Omental fat pad (tissue), 4 donors: ENCODE measurements around the gene RNFT2. TPM values are rescaled to one million over a fixed set of nuclear protein-coding genes. Genes with fewer than 3 reads are reported as not detected.
A peak's percentile ranks its signal among the peaks of the same experiment; 100 is the strongest.

ENCODE experiments used
- ATAC-seq: fragments of 150-250 bp; one replicate; pipeline ENCODE4 v1.9.1; 2016; ENCODE audit warnings: mild to moderate bottlenecking, moderate library complexity; ENCODE audit not compliant: low FRiP score
- DNase-seq: peaks from one replicate; pipeline ENCODE4 v3.0.0-alpha.2; 2019; ENCODE audit warnings: low spot score
- total RNA-seq, 4 donors: library from RNA; depleted of rRNA; stranded (reverse); fragments of >200 nt; gene quantifications; one replicate each; pipeline ENCODE4 v1.1.0, GENCODE V29; 2016
- TF ChIP-seq, protein P1 (sequence below), 3 donors: fragments of 450-650 bp; IDR thresholded peaks; one replicate each; pipeline ENCODE4 v1.5.1; 2016 to 2017; ENCODE audit warnings: antibody characterized with exemption in 3 of 3, mild to moderate bottlenecking in 3 of 3, moderate library complexity in 2 of 3

RNFT2 gene
- total RNA-seq, 4 donors from 2014 or later: 0.37 to 2.5 (median 0.98) TPM

DNA sequence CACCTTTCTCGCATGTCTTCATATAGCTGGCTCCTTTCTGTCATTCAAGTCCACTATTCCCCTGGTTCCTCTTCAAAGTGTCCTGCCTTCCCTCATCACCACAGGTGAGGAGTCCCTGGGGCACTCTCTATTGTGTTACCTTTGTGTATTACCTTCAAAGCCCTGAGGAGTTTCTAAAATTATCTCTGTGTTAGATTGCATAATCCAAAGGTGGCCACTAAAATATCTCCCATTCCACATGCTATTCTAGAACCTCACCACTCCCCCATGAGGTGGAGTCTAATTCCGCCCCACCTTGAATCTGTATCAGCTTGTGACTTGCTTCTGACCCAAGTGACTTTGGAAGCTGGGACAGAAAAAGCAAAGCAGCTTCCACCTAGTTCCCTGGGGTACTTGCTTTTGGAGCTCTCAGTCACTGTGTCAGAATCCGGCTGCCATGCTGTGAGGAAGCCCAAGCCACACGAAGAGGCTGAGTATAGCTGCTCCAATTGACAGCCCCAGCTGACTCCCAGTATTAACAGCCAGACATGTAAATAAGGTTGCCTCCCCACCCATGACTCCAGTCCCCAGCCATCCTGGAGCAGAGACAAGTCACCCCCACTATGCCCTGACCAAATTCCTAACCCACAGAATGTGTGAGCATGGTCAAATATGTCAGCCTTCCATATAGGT lies 136.3 kb downstream of the RNFT2 start:
- DNase-seq: no peak
- TF ChIP-seq, protein P1, sequence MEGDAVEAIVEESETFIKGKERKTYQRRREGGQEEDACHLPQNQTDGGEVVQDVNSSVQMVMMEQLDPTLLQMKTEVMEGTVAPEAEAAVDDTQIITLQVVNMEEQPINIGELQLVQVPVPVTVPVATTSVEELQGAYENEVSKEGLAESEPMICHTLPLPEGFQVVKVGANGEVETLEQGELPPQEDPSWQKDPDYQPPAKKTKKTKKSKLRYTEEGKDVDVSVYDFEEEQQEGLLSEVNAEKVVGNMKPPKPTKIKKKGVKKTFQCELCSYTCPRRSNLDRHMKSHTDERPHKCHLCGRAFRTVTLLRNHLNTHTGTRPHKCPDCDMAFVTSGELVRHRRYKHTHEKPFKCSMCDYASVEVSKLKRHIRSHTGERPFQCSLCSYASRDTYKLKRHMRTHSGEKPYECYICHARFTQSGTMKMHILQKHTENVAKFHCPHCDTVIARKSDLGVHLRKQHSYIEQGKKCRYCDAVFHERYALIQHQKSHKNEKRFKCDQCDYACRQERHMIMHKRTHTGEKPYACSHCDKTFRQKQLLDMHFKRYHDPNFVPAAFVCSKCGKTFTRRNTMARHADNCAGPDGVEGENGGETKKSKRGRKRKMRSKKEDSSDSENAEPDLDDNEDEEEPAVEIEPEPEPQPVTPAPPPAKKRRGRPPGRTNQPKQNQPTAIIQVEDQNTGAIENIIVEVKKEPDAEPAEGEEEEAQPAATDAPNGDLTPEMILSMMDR (IDR thresholded peaks at IDR 0.05): no peak
- no peak for ATAC-seq

DNA sequence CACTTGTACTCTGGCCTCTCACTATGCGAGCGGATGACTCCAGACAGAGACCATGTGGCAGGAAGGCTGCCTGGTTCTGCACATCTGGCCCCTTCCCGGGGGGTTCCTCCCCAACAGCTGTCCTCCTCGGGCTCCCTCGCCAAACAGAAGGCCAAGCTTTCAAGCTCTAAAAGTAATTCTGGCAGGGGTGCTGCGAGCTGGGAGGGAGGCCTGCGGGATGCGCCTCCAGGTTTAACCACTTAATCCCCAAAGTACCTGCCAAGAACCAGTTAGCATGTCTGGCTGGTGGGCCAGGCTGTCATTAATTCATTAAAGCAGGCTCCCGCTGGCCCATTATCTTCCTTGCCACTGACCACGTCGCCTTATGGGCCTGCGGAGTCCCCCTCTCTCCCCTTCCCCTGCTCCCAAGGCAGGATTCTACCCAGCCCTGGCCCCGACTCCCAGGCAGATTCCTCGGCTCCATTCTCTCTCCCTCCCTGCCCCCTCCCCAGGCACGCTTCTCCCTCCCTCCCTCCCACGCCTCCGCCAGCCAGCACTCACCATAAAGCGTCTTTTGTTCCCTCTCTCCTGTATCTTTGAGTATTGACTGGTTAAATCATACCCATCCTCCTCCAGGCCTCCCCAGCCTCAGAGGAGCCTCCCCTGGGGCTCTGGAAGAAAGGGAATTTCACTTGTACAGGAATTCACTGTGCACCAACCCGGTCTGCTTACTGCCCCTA lies 138.2 kb downstream of the RNFT2 start:
- DNase-seq (no peak), ATAC-seq (no peak)
- TF ChIP-seq, protein P1 (IDR thresholded peaks at IDR 0.05): no peak

DNA sequence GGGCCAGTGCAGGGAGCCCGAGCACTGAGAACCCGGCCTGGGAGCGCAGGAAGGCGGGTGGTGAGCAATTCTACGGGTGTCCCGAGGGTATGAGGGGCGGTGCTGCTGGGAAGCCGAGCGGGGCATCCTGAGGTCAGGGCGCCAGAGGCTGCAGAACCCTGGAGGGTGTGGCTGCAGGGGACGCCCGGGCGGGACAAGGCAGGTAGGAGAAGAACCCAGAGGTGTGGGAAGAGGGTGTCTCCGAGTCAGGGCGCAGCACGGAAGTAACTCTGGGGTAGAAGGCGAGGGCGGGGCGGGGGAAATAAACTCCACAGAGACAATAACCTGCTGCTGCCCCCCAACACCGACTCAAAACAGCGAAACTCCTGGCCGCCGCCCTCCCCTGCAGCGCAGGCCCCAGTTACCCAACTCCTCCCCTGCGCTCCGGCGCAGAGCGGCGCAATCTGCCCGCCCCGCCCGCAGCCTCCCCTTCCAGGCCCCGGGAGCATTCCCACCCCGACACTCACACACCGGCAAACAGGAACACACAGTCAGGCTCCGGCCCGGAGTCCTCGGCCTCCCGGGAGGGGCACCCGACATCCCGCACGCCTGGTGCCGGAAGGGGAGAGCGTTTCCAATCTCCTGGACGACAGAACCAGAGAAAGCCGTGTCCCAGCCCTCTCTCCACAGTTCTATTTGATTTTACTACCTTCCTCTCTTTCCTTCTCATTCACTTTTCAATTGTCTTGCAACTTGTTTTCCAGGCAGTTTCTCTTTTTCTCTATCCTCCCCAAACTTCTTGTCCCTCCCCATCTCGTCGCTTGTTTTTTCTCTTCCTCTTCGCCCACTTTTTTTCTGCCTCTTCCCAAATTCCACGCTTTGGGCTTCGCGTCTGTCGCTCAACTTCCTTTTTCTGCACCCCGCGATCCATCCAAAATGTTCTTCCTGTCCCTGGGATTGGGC lies 140.7 kb downstream of the RNFT2 start:
- DNase-seq: no peak
- no peak for ATAC-seq
- TF ChIP-seq, protein P1 (IDR thresholded peaks at IDR 0.05): no peak

DNA sequence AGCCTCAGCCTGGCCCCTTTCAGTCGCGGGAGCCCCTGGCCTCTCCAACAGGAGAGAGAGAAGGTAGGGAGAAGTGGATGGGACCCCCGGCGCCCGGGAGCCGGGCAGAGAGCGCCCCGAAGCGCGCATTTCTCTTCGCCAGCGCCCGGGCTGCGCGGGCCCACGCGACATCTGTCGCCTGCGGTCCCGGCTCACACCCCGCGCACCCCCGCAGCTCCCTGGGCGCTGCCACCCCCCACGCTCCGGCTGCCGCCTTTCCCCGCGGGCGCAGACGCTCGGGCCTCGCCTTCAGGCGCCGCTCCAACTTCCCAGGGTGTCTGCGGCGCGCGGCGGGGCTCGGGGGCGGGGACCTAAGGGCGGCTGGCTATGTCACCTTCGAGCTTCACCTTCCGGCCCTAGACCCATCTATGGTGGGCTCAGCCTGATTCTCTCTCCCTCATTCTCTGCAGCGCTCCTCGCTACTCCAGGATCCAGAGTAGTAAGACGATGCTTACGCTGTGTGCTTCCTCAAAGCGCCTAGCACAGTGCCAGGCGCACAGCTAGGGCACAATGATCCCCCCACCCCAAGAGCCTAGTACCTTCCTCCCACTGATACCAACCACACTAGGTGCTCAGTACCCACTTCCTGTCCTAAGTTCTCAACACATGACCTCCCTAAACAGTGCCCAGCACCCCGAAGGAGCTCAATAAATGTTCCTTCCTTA lies 141.5 kb downstream of the RNFT2 start:
- ATAC-seq: no peak
- TF ChIP-seq, protein P1 (IDR thresholded peaks at IDR 0.05): no peak
- DNase-seq: no peak

DNA sequence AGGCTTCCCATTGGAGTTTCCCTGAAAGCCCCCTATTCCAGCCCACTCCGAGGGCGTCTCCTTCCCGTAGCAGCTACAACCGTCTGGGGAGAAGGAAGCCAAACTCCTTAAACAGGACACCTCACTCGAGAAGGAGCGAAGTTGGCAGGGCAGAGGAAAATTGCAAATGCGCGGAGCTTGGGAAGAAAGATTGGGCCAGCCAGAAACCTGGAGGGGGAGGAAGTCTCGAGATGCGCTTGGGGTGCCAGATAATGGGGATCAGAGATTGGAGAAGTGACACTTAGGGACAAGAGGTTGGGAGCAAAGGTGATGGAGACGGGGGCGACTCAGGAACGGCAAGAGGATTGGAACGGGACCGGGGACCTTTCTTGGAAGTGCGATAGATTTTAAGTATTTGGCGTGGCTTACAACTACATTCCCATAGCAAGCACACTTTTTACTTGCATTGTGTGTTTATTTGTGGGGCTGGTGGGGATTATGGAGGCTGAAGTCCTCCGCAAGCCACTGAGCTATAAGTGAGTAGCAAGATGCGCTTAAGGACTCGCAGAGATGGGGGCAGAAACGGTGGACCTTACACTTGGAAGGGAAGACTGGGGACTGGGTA lies 142.2 kb downstream of the RNFT2 start:
- TF ChIP-seq, protein P1 (IDR thresholded peaks at IDR 0.05): no peak
- DNase-seq (no peak), ATAC-seq (no peak)

DNA sequence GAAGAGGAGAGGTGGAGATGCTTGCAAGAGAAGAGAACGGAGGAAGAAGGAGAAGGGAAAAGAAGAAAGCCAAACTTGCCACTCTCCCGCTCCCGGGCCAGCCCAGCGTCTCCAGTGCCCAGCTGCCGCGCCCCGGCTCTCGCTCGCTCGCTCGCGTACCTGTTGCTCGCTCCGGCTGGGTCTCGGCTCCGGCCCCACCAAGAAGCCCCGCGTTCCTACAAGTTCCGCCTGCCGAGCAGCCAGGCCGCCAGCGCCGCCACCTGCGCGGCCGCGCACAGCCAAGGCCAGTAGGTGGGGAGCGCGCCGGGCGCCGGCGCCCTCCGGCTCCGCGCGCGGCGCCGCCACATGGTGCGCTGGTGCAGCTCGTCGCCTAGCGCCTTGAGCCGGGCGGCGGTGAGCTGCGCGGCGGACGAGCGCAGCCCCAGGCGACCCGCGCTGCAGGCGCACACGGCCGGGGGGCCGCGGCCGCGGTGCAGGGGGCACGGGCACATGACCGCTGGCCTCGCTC lies 142.8 kb downstream of the RNFT2 start:
- TF ChIP-seq, protein P1 (IDR thresholded peaks at IDR 0.05): no peak
- DNase-seq: no peak
- peak; percentile 65 for ATAC-seq
